OCI-LY7 (cell line): ENCODE data around the gene ULK4. TPM values are rescaled to one million over a fixed set of nuclear protein-coding genes. Genes with fewer than 3 reads are reported as not detected.

Experiments
- BruUV-seq: library from RNA; stranded (reverse); fragments of 400-500 nt; replicated peaks from 2 replicates; lab custom pipeline; 2021; lab: Mats Ljungman, UMichigan
- CTCF ChIA-PET: fragments of 300-600 bp; sonication (Branson Sonifier 250); formaldehyde crosslinking; loops from one replicate; lab custom pipeline; 2022; ENCODE audit warnings: antibody characterized with exemption; ENCODE audit not compliant: unreplicated experiment; lab: Charles Lee
- POLR2A ChIA-PET: fragments of 300-600 bp; sonication (Branson Sonifier 250); formaldehyde crosslinking; loops from one replicate; lab custom pipeline; 2022; ENCODE audit warnings: antibody characterized with exemption; lab: Charles Lee
- DNase-seq: peaks from one replicate; pipeline ENCODE4 v3.0.0-alpha.2; 2015; ENCODE audit warnings: low spot score
- H2AFZ ChIP-seq: fragments of 200-600 bp; sonication (generic), shearing (Covaris generic); 2 replicates; pipeline ENCODE4 v1.6.1; 2014; ENCODE audit warnings: mild to moderate bottlenecking, antibody characterized with exemption, low read length, moderate library complexity
- H3K27ac ChIP-seq: fragments of 200-600 bp; sonication (generic); 2 replicates; pipeline ENCODE4 v1.5.1; 2014; ENCODE audit warnings: mixed run types, low read depth, mild to moderate bottlenecking, moderate library complexity, low read length, inconsistent platforms; ENCODE audit not compliant: poor library complexity, severe bottlenecking
- H3K36me3 ChIP-seq: fragments of 200-600 bp; sonication (generic); 2 replicates; pipeline ENCODE4 v1.6.1; 2014; ENCODE audit warnings: mild to moderate bottlenecking, antibody characterized with exemption, low read length, moderate library complexity, mixed read lengths; ENCODE audit not compliant: insufficient read depth
- H3K4me1 ChIP-seq: fragments of 200-600 bp; sonication (generic); 2 replicates; pipeline ENCODE4 v1.5.1; 2014; ENCODE audit warnings: mild to moderate bottlenecking, low read length; ENCODE audit not compliant: insufficient read depth, poor library complexity, severe bottlenecking
- H3K4me2 ChIP-seq: fragments of 200-600 bp; sonication (generic); 2 replicates; pipeline ENCODE4 v1.6.1; 2014; ENCODE audit warnings: mild to moderate bottlenecking, low read length
- H3K4me3 ChIP-seq: fragments of 200-600 bp; sonication (generic); 2 replicates; pipeline ENCODE4 v1.5.1; 2014; ENCODE audit warnings: mild to moderate bottlenecking, low read depth, low read length; ENCODE audit not compliant: poor library complexity, severe bottlenecking
- H3K79me2 ChIP-seq: fragments of 200-600 bp; sonication (generic); 2 replicates; pipeline ENCODE4 v1.6.1; 2016; ENCODE audit warnings: low read depth, mild to moderate bottlenecking, low read length, moderate library complexity, mixed read lengths; ENCODE audit not compliant: insufficient read depth
- H3K9me2 ChIP-seq: fragments of 200-600 bp; sonication (generic); 2 replicates; pipeline ENCODE4 v1.6.1; 2016; ENCODE audit warnings: mild to moderate bottlenecking, low read length, mixed read lengths; ENCODE audit not compliant: insufficient read depth
- H3K9me3 ChIP-seq: fragments of 200-600 bp; sonication (generic); 2 replicates; pipeline ENCODE4 v1.6.1; 2014; ENCODE audit warnings: mild to moderate bottlenecking, mixed run types, low read length, mixed read lengths
- H4K20me1 ChIP-seq: fragments of 200-600 bp; sonication (generic); 2 replicates; pipeline ENCODE4 v1.6.1; 2014; ENCODE audit warnings: mild to moderate bottlenecking, antibody characterized with exemption, low read length, moderate library complexity, mixed read lengths; ENCODE audit not compliant: insufficient read depth
- EZH2phosphoT487 ChIP-seq: fragments of 200-600 bp; sonication (generic); IDR thresholded peaks from 2 replicates; pipeline ENCODE4 v1.6.1; 2018; ENCODE audit warnings: low read depth, borderline replicate concordance, mild to moderate bottlenecking, mixed run types, antibody characterized with exemption, low read length, moderate library complexity, mixed read lengths
- intact Hi-C: fragments of 100-400 bp; cut with micrococcal nuclease; formaldehyde crosslinking; loops from one replicate; pipeline ENCODE4 v1.10.0; 2022; ENCODE audit not compliant: unreplicated experiment
- total RNA-seq, 2 experiments: library from RNA; depleted of rRNA in 1 of 2; stranded (reverse); fragments of >200 nt in 1 of 2; shearing (Covaris generic) in 1 of 2; gene quantifications; 2 replicates each; pipeline ENCODE4 v1.2.3, GENCODE V29; 2014 to 2022
- TF ChIP-seq, protein P1 (sequence below): fragments of 200-600 bp; sonication (generic); conservative IDR thresholded peaks from 2 replicates; pipeline ENCODE4 v1.5.1; 2014; ENCODE audit warnings: mild to moderate bottlenecking, antibody characterized with exemption, low read length, moderate library complexity, mixed read lengths

ULK4 gene
- total RNA-seq, 2 experiments from 2014 or later: 18.9 to 21.0 TPM

DNA sequence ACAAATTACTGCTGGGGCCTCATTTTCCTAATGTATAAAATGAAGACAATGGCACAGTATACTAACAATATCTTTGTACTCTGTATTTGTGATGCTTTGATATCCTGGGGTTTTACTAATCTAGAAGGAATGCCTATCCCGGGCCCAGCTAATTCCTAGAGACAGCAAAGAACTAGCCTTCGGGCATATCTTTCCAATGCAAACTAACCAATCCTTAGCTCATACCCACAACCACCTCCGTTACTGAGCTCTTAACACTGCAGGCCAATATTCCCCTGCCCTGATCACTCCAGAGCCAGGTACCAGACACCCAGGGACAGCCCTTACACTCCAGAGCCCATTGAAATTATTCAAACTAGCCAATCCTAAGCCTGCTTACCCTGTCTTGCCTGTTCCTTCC is 309.0 kb downstream of the ULK4 start:
- DNase-seq: no peak
- Histone ChIP-seq H3K9me2 (no peaks in the 10 kb centered on the region), H4K20me1 (no peaks in the 10 kb centered on the region), H3K4me1 (no peaks in the 10 kb centered on the region), H3K4me3 (no peak overlapping the region), H3K9me3 (no peaks in the 10 kb centered on the region), H3K27ac (no peak overlapping the region), H3K4me2 (no peak overlapping the region), H3K79me2 (no peaks in the 10 kb centered on the region), H3K36me3 (no peaks in the 10 kb centered on the region), H2AFZ (no peak overlapping the region)
- TF ChIP-seq, protein P1, sequence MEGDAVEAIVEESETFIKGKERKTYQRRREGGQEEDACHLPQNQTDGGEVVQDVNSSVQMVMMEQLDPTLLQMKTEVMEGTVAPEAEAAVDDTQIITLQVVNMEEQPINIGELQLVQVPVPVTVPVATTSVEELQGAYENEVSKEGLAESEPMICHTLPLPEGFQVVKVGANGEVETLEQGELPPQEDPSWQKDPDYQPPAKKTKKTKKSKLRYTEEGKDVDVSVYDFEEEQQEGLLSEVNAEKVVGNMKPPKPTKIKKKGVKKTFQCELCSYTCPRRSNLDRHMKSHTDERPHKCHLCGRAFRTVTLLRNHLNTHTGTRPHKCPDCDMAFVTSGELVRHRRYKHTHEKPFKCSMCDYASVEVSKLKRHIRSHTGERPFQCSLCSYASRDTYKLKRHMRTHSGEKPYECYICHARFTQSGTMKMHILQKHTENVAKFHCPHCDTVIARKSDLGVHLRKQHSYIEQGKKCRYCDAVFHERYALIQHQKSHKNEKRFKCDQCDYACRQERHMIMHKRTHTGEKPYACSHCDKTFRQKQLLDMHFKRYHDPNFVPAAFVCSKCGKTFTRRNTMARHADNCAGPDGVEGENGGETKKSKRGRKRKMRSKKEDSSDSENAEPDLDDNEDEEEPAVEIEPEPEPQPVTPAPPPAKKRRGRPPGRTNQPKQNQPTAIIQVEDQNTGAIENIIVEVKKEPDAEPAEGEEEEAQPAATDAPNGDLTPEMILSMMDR: no peak
- no peak for TF ChIP-seq EZH2phosphoT487
- intact Hi-C loops: no loop called here
- POLR2A ChIA-PET: no interaction called here
- CTCF ChIA-PET: no interaction called here
- no TSS peak for BruUV-seq

DNA sequence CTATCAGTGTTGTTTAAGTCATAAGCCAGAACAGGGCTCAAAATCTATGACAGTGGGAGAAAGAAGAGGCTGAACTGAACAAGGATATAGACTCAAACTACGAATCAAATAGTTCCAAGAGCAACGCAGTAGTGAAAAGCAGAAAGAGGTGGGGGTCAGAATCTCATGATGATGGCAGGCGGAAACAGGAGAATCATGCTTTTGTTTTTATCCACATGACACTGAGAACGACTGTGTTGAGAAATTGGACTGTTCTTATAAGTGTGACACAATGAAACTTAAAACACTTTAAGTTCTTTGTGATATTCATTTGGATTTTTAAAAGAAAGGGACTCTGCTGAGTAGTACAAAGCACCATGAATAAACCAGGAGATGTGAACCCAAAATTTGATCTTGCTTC is 309.4 kb downstream of the ULK4 start:
- ChIA-PET CTCF (no interaction called here), POLR2A (no interaction called here)
- H3K9me2 ChIP-seq: no peaks in the 10 kb centered on the region
- TF ChIP-seq, protein P1: no peak
- no peak for TF ChIP-seq EZH2phosphoT487
- H3K4me1 ChIP-seq: no peaks in the 10 kb centered on the region
- H3K4me2 ChIP-seq: no peak overlapping the region
- no peak for DNase-seq
- no peaks in the 10 kb centered on the region for H3K79me2 ChIP-seq
- no TSS peak for BruUV-seq
- H3K9me3 ChIP-seq: no peaks in the 10 kb centered on the region
- no peak overlapping the region for H3K4me3 ChIP-seq
- no peaks in the 10 kb centered on the region for H3K36me3 ChIP-seq
- no peaks in the 10 kb centered on the region for H4K20me1 ChIP-seq
- no peak overlapping the region for H3K27ac ChIP-seq
- intact Hi-C loops: no loop called here
- no peak overlapping the region for H2AFZ ChIP-seq

DNA sequence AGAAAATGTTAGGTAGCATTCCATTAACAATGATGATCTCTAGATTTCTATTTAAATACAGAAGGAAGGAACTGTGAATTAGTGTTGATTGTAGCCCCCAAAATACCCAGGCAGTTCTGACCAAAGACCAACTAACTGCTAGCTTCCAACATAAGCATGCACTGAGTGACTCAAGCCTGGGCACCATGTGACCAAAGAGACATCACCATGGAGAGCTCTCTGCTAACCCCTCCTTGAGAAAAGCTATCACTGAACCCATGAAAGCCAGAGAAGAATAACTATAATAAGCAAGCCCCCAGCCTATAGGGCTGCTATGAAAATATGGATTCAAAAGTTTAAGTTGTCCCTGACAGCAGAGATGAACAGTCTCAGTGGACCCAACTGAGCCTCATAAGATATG is 310.2 kb downstream of the ULK4 start:
- H2AFZ ChIP-seq: no peak overlapping the region
- H3K79me2 ChIP-seq: no peaks in the 10 kb centered on the region
- POLR2A ChIA-PET: no interaction called here
- no peak overlapping the region for H3K27ac ChIP-seq
- H3K4me1 ChIP-seq: no peaks in the 10 kb centered on the region
- BruUV-seq: no TSS peak
- intact Hi-C loops: no loop called here
- H3K4me3 ChIP-seq: no peak overlapping the region
- no peak overlapping the region for H3K4me2 ChIP-seq
- TF ChIP-seq, protein P1: no peak
- no peak for TF ChIP-seq EZH2phosphoT487
- CTCF ChIA-PET: no interaction called here
- H3K36me3 ChIP-seq: no peaks in the 10 kb centered on the region
- H3K9me3 ChIP-seq: no peaks in the 10 kb centered on the region
- DNase-seq: no peak
- no peaks in the 10 kb centered on the region for H3K9me2 ChIP-seq
- no peaks in the 10 kb centered on the region for H4K20me1 ChIP-seq
